ENCODE results near the gene ZNF536.
"Not testable (repeated sequence)": the region's sequence is repeated elsewhere in the genome, so short reads cannot be mapped to it uniquely, and the experiment has no call there.

Gene ZNF536

DNA sequence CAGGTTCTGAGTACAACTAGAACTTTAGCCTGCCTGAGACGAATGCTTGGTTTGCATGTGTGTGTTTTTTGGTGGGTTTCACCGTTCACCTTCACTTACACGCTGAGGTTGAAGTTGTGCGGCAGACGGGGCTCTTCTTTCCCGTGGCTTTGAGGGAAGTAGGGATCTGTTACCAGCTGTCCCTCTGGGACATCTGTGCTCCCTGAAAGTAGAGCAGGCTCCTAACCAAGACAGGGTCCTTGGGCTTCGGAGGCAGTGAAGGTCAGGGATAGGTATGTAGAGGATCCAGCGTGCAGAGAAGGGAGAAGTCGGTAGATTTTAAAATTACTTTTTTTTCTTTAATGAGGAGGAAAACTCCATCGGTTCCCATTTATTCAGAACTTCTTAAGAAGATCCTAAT lies 48.7 kb downstream of the ZNF536 start:
- no peak for DNase-seq

DNA sequence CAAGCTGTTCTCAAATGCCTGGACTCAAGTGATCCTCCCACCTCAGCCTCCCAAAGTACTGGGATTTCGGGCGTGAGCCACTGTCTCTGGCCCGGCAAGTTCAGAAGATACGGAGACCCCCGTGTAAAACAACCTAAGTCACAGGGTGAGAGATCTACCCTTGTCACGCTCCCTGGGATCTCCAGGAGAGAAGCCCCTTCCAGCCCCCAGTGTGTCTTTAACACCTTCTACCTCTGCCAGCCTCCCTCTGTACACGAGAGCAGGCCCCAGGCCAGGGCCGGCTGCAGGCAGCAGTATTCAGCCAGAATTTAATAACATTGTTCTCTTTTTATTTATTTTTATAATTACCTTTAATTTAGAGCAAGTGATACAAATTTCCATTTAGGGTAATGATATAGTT lies 49.4 kb downstream of the ZNF536 start:
- DNase-seq, result no peak

DNA sequence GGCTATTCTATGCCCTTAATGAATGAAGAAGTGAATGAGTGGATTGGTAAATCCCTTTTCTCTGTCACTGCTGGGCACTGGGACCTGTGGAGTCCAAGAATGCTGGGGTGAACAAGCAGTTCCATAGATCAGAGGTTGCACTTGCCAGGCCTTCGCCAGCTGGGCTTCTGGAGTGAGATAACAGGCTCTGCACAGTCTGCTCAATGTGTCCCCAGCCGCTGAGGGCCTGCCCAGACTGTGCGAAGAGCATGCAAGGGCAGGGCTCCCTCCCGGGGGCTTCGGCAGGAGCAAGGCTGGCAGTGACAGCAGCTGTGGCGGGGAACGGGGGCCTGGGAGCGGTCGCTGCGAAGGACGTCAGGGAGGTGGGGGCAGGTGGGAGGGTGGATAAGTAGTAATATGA lies 51.3 kb downstream of the ZNF536 start:
- DNase-seq, result no peak

DNA sequence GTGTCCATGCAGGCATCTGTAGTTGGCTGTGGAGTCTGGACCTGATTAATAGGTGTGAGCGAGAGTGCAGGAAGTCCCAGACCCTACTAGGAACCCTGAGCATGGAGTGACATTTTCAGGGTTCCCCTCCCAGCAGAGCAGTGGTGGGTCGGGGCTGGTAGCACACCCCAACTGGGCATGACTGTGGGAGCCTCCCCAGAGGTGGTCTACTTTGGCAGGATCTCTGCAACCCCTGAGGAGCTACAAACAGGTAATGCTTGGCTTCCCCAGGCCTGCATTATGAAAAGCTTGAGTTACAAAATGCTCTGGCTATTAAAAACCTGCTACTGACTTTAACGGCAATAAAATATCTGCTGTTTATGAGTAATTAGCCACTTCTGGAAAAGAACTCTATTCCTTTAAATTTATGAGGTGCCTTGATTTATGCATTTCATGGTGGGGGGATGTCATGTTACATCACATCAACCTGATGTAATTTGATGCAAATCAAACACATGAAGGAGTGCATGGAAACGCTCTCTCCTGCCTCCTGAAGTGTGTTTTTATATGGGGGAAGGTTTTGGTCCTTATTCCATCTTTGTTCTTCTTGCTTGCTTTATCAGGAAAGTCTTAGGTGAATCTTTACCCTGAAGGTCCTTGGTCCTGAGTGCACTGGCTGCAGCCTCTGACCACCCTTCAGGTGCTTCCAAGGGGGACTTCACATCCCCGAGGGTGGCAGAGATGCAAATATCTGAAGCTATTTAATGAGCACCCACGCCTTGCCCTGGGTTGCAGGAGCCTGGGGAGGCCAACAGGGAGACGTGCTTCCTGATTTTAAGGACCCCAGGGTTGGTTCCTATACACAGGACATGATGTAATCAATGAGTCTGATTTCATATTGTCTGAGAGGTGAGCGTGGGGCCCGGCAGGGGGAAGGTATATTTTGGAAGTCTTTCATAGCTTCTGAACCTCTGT lies 54.0 kb downstream of the ZNF536 start:
- no peak for DNase-seq

DNA sequence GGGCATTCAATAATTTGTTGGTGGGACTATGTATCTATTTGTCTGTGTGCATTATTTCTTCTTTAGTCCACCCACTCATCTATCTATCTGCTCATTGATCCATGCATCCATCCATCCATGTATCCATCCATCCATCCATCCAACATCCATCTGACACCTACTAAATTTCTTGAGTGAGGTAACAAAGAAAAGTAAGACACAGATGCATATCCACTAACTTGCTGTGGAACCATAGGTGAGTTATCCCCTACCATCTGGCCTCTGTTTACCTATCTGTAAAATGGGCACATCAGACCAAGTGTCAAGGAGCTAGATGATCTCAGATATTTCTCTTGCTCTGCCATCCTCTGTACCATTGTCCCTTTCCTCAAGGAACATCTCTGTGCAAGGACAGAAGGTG lies 54.7 kb downstream of the ZNF536 start:
- DNase-seq, result no peak

DNA sequence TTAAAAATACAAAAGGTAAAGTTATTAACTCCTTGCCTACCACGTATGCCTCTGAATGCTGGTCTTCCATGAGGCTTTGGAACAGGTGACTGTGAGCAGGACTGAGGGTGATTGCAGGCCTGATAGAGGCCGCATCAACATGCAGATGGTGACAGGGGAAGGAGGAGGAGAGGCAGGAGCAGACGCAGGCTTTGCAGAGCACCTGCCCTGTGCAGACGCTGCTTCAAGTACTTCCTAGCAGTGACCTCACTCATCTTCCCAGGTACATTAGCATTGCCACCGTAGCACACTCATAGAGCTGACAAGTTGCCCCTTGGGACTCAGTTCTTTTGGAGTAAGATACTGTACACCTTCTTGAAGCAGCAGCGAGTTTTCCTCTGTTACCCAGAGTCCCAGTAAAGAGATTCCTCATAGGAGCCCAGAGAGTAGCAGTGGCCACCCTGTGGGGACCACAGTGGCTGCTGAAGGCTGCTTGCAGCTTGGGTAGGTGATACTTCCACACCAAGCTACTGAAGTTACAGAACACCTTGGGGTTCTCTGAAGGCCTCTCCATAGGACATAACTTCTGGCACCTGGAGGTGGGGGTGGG lies 56.0 kb downstream of the ZNF536 start:
- DNase-seq, result no peak

DNA sequence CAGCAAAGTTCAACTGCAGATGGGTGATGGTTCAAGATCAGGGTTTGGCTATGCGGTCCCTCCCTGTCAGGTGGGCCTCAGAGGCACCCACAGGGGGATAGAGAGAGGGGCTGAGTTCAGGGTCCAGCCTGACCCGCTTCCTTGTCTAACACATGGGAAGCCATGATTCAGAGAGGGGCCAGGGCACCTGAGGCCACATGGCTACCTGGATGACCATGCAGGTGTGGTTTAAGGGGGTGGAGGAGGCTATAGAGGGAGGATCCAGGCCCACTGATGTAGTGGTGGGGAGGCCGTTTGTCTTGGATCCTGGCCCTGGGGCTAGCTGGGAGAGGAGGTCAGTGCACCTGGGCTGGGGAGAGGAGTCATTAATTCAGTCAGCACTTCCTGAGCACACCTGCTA lies 56.7 kb downstream of the ZNF536 start:
- no peak for DNase-seq

DNA sequence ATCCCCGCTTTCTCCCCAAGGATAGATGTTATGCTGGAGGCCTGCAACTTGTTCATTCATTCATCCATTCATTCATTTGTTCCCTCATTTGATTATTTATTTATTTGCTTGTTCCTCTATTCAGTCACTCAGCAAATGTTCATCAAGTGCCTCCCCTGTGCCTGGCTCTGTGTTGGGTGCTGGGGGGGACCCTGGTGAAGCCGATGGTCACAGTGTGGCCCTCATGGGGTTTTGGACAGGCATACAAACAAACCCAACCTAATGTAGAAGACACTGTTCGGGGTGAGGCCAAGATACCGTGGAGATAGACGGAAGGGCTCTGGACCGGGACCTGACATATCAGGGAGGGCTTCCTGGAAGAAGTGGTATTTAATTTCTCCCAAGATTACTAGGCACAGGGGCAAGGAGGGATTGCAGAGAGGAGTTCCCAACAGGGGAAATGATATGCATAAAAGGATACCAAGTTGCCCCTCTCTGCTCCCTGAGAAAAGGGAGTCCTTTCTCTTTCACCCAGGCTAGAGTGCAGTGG lies 58.1 kb downstream of the ZNF536 start:
- DNase-seq, result no peak

DNA sequence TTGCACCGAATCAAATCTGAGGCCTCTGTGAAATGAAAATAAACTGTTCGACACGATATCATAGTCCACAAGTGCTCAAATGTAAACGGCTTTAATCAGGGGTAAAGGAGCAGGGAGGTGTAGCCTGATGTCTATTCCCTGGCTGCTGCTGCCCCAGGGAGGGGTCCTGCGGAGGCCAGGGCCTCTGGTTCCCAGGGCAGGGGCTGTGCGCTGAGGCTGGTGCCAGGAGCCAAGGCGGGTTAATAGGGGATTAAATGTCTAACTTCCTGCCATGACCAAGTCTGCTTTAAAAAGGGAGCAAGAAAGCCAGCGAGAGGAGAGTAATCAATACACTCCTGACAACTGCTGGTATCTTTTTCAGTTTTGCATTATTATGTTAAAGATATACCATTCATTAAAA lies 59.4 kb downstream of the ZNF536 start:
- DNase-seq, result no peak

DNA sequence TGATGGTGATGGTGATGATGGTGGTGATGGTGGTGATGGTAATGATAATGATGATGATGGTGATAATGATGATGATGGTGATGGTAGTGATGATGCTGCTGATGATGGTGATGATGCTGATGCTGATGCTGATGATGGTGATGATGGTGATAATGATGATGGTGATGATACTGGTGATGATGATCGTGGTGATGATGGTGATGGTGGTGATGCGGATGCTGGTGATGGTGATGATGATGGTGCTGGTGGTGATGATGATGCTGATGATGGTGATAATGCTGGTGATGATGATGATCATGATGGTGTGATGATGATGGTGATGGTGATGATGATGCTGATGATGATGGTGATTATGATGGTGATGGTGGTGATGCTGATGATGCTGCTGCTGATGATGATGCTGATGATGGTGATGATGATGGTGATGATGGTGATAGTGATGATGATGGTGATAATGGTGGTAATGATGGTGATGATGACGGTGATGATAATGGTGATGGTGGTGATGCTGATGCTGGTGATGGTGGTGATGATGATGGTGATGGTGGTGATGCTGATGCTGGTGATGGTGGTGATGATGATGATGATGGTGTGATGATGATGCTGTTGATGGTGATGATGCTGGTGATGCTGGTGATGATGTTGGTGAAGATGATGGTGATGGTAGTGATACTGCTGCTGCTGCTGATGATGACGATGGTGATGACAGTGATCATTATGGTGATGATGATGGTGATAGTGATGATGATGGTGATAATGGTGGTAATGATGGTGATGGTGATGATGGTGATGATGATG lies 62.8 kb downstream of the ZNF536 start:
- no peak for DNase-seq

DNA sequence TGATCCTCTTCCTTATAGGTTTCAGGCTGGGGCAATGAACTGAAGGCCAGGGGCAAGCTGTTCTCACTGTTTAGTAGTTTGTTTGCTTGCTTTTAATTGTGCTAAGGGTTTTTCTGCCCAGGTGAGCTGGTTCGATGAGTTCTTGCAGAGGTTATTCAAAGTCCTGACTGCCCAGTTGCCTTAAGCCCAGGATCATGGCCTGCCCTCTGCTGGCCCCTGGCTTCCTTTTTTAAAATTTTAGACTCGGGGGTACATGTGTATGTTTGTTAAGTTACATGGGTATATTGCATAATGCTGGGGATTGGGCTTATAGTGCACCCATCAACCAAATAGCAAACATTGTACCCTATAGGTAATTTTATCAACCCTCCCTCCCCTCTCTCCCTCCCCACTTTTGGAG lies 65.7 kb downstream of the ZNF536 start:
- no peak for DNase-seq

DNA sequence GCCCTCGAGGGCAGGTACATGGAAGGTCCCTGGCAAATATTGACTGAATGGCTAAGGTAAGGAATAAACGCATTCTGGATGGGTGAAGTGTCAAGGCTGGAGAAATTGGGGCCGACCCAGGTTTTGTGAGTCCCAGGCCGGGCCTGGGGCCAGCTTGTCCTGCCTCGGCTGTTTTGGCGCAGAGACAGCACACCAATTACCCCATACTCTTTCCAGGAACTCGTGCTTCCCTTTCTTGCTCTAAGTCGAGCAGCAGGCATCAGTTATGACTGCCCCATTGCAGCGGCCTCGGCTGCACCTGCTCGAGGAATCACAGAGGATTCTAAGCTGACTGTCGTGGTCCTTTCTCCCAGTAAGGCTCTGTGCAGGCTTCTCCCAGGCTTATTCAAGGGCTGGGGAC lies 67.1 kb downstream of the ZNF536 start:
- DNase-seq, result no peak

DNA sequence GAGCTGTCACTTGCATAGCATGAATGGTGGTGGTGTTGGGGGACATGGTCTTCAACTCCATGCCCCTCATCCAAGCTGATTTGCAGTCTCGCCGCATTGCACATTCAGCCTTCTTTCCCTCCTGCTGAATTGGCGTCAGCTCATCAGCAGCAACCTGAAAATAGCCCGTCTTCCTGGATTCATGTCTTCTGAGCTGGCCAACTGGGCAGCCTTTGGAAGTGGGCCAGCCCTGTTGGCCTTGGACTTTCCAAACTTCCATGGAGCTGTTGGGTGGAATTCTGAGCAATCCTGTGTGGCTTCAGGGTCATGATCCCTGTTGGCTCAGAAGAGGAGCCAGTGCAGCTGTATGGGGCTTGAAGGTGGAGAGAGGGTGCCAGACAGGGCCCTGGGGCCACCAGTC lies 68.8 kb downstream of the ZNF536 start:
- DNase-seq, result no peak

DNA sequence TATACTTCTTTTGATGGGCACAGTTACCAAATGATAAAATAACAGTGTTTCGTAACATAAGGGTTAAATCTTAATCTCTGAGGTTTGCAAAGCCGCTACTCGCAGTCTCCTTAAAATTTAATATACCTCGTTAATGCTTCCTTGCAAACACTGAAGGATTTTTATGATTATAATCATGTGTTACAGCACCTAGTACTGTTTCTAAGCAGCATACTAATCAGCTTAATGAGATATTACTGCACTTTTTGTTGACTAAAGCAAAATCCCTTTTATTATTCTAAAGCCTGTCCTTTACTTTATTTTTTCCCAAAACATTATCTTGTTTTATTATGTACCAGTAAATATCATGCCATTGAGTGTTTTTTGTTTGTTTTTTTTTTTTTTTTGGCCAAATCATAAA lies 70.5 kb downstream of the ZNF536 start:
- DNase-seq, result no peak

DNA sequence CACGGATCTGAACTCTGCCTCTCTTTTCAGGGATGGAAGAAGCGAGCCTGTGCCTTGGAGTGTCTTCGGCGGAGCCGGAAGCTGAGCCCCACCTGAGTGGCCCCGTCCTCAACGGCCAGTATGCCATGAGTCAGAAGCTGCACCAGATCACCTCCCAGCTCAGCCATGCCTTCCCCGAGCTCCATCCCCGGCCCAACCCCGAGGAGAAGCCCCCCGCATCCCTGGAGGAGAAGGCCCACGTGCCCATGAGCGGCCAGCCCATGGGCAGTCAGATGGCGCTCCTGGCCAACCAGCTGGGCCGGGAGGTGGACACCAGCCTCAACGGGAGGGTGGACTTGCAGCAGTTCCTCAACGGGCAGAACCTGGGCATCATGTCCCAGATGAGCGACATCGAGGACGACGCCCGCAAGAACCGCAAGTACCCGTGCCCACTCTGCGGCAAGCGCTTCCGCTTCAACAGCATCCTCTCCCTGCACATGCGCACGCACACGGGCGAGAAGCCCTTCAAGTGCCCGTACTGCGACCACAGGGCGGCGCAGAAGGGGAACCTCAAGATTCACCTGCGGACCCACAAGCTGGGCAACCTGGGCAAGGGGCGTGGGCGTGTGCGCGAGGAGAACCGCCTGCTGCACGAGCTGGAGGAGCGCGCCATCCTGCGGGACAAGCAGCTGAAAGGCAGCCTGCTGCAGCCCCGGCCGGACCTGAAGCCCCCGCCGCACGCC lies 71.5 kb downstream of the ZNF536 start:
- no peak for DNase-seq

DNA sequence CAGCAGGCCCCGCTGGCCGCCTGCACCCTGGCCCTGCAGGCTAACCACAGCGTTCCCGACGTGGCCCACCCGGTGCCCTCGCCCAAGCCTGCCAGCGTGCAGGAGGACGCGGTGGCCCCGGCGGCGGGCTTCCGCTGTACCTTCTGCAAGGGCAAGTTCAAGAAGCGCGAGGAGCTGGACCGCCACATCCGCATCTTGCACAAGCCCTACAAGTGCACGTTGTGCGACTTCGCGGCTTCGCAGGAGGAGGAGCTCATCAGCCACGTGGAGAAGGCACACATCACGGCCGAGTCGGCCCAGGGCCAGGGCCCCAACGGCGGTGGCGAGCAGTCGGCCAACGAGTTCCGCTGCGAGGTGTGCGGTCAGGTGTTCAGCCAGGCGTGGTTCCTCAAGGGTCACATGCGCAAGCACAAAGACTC lies 72.1 kb downstream of the ZNF536 start:
- no peak for DNase-seq

DNA sequence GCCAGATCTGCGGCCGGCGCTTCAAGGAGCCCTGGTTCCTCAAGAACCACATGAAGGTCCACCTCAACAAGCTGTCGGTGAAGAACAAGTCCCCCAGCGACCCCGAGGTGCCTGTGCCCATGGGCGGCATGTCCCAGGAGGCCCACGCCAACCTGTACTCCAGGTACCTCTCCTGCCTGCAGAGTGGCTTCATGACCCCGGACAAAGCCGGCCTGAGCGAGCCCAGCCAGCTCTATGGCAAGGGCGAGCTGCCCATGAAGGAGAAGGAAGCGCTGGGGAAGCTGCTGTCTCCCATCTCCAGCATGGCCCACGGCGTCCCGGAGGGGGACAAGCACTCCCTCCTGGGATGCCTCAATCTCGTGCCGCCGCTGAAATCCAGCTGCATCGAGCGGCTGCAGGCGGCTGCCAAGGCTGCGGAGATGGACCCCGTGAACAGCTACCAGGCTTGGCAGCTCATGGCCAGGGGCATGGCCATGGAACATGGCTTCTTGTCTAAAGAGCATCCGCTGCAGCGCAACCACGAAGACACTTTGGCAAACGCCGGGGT lies 72.6 kb downstream of the ZNF536 start:
- DNase-seq, result no peak

DNA sequence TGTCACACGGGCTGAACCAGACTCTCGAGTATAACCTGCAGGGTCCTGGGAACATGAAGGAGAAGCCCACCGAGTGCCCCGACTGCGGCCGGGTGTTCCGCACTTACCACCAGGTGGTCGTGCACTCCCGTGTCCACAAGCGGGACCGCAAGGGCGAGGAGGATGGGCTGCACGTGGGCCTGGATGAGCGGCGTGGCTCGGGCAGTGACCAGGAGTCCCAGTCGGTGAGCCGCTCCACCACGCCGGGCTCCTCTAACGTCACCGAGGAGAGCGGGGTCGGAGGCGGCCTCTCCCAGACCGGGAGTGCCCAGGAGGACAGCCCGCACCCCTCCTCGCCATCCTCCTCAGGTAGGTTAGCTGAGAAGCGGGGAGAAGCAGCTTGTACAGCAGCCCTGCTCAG lies 73.2 kb downstream of the ZNF536 start:
- DNase-seq, result no peak

DNA sequence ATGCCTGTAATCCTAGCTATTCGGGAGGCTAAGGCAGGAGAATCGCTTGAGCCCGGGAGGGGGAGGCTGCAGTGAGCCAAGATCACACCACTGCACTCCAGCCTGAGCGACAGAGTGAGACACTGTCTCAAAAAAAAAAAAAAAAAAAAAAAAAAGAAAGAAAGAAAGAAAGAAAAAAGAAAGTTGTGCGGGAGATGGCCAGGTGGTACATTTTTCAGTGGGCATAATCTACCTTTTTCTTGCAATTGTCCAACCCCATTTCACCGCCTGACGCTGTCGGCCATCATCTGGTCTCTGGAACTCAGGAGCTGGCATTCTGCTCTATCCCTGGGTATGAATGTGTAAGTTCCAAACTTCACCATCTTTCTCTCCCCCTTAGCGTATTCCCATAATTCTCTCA lies 73.9 kb downstream of the ZNF536 start:
- not testable (repeated sequence) for DNase-seq

DNA sequence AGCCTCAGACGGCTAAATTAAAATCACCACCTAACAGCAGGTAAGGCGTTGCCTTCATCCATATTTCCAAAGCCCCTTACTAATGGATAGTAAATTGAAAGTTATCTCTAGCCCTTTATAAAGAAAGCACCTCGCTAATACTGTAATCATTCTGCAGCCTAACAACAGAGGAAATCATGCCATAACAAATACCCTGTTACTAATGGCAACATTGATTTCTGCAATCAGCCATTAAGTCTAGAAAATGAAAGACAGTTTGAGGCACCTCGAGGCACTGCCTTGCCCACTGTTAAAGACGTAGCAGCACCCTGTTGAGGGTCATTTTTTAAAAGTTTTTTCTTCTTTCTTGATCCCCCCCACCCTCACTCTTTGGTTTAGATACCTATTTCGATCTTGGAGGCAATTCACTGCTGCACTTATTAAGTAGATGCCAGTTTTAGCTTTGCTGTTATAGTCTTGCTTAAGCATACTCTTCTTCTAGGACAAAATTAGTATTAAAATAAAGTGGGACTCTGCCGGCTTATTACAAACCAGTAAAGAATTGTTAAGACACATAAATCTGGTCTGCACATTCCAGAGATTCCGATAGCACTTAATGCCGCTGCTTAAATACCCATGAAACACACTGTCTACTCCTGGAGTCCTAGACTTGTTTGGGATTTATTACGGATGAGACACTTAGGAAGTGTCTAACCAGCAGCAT lies 74.8 kb downstream of the ZNF536 start:
- no peak for DNase-seq

DNA sequence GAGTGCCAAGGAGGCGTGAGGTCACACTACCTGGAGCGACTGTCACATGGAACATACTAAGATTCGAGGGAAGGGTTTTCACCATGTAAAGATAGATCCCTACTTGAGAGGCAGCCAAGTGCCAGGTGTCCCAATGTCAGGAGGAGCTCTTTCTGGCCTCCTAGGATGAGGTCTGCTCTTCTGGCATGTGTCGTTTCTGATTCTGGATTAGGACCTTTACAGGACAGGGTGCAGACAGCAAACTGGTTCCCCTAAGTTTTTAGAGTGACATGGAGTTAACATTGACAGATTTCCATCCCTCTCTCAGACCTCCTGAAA lies 75.3 kb downstream of the ZNF536 start:
- no peak for DNase-seq

All from activated CD8-positive, alpha-beta memory T cell treated with anti-CD3 and anti-CD28 coated beads, Interleukin-2, amount 50 U/mL, for 48 hours (primary cell).